Mesenchymal stem cell (in vitro differentiated cells and primary cell): ENCODE measurements around the gene MTHFD2L.
A peak's percentile ranks its signal among the peaks of the same experiment; 100 is the strongest.

Experiments used
- DNase-seq: peaks from one replicate; pipeline ENCODE4 v3.0.0-alpha.2; 2013
- H2AFZ ChIP-seq: one replicate; pipeline ENCODE4 v1.6.1; 2013; ENCODE audit warnings: low read depth, mild to moderate bottlenecking, control low read depth, inconsistent platforms, low read length, moderate library complexity
- H2AK5ac ChIP-seq: 2 replicates; pipeline ENCODE4 v1.6.1; 2013; ENCODE audit warnings: low read length, moderate library complexity, mild to moderate bottlenecking, inconsistent platforms; ENCODE audit not compliant: severe bottlenecking
- H2BK120ac ChIP-seq: one replicate; pipeline ENCODE4 v1.6.1; 2013; ENCODE audit warnings: low read depth, mild to moderate bottlenecking, inconsistent platforms, low read length, moderate library complexity
- H2BK12ac ChIP-seq, 2 experiments: one replicate each; pipeline ENCODE4 v1.6.1; 2013; ENCODE audit warnings: inconsistent platforms in 2 of 2, low read length in 2 of 2, mild to moderate bottlenecking in 2 of 2, moderate library complexity in 2 of 2, control low read depth in 1 of 2
- H2BK15ac ChIP-seq: one replicate; pipeline ENCODE4 v1.6.1; 2013; ENCODE audit warnings: mild to moderate bottlenecking, low read depth, inconsistent platforms; ENCODE audit not compliant: poor library complexity, severe bottlenecking
- H2BK5ac ChIP-seq: 2 replicates; pipeline ENCODE4 v1.6.1; 2013; ENCODE audit warnings: low read depth, mild to moderate bottlenecking, low read length, control low read depth, inconsistent platforms; ENCODE audit not compliant: poor library complexity, severe bottlenecking
- H3K14ac ChIP-seq, 2 experiments: one replicate each; pipeline ENCODE4 v1.6.1; 2013; ENCODE audit warnings: inconsistent platforms in 2 of 2, low read length in 2 of 2, control low read depth in 1 of 2, mild to moderate bottlenecking in 1 of 2, moderate library complexity in 1 of 2
- H3K18ac ChIP-seq, 2 experiments: one replicate each; pipeline ENCODE4 v1.6.1; 2013; ENCODE audit warnings: inconsistent platforms in 2 of 2, low read length in 2 of 2, control low read depth in 1 of 2, low read depth in 1 of 2, mild to moderate bottlenecking in 1 of 2
- H3K23ac ChIP-seq, 2 experiments: one replicate each; pipeline ENCODE4 v1.6.1; 2013; ENCODE audit warnings: inconsistent platforms in 2 of 2, low read length in 2 of 2, mild to moderate bottlenecking in 2 of 2, moderate library complexity in 2 of 2, control low read depth in 1 of 2
- H3K27ac ChIP-seq: 2 replicates; pipeline ENCODE4 v1.5.1; 2013; ENCODE audit warnings: mild to moderate bottlenecking, moderate library complexity, low read length, control low read depth, inconsistent platforms; ENCODE audit not compliant: poor library complexity, severe bottlenecking
- H3K27me3 ChIP-seq, 2 experiments: 2 replicates each; pipeline versions ENCODE4 v1.6.1 to v1.7.0; 2013; ENCODE audit warnings: low read length in 2 of 2, mild to moderate bottlenecking in 2 of 2, moderate library complexity in 2 of 2, control low read depth in 1 of 2, inconsistent platforms in 1 of 2; ENCODE audit not compliant: control insufficient read depth in 1 of 2, insufficient read depth in 1 of 2
- H3K36me3 ChIP-seq, 2 experiments: 2 replicates each; pipeline versions ENCODE4 v1.6.1 to v1.7.0; 2013; ENCODE audit warnings: low read length in 2 of 2, control low read depth in 1 of 2, inconsistent platforms in 1 of 2, low read depth in 1 of 2, mild to moderate bottlenecking in 1 of 2; ENCODE audit not compliant: insufficient read depth in 2 of 2, control insufficient read depth in 1 of 2
- H3K4ac ChIP-seq, 2 experiments: one replicate each; pipeline ENCODE4 v1.6.1; 2013; ENCODE audit warnings: inconsistent platforms in 2 of 2, low read length in 2 of 2, mild to moderate bottlenecking in 2 of 2, moderate library complexity in 2 of 2, control low read depth in 1 of 2, low read depth in 1 of 2
- H3K4me1 ChIP-seq: 2 replicates; pipeline ENCODE4 v1.6.1; 2013; ENCODE audit warnings: low read depth, low read length, control low read depth; ENCODE audit not compliant: control insufficient read depth, insufficient read depth
- H3K4me2 ChIP-seq: 2 replicates; pipeline ENCODE4 v1.6.1; 2013; ENCODE audit warnings: low read length, mild to moderate bottlenecking, inconsistent platforms; ENCODE audit not compliant: poor library complexity, severe bottlenecking
- H3K4me3 ChIP-seq, 2 experiments: 2 replicates each; pipeline versions ENCODE4 v1.5.1 to v1.7.0; 2013; ENCODE audit warnings: low read length in 2 of 2, mild to moderate bottlenecking in 2 of 2, control low read depth in 1 of 2, low read depth in 1 of 2; ENCODE audit not compliant: insufficient read depth in 1 of 2
- H3K79me1 ChIP-seq: replicated peaks from 2 replicates; pipeline ENCODE4 v1.6.1; 2013; ENCODE audit warnings: mild to moderate bottlenecking, control low read depth, low read length, inconsistent platforms; ENCODE audit not compliant: poor library complexity, severe bottlenecking
- H3K9ac ChIP-seq: 2 replicates; pipeline ENCODE4 v1.7.0; 2013; ENCODE audit warnings: mild to moderate bottlenecking, low read length, moderate library complexity
- H3K9me3 ChIP-seq: 2 replicates; pipeline ENCODE4 v1.7.0; 2013; ENCODE audit warnings: mild to moderate bottlenecking, low read length; ENCODE audit not compliant: control insufficient read depth
- H4K8ac ChIP-seq: one replicate; pipeline ENCODE4 v1.6.1; 2013; ENCODE audit warnings: inconsistent platforms, mild to moderate bottlenecking, low read length, moderate library complexity
- H4K91ac ChIP-seq: one replicate; pipeline ENCODE4 v1.6.1; 2013; ENCODE audit warnings: mild to moderate bottlenecking, low read length, inconsistent platforms
- WGBS: methylation state at CpG from one replicate; pipeline ENCODE4 v1.1.7; 2013; ENCODE audit warnings: mixed read lengths; 5-methylcytosine and 5-hydroxymethylcytosine counted together

MTHFD2L gene

DNA sequence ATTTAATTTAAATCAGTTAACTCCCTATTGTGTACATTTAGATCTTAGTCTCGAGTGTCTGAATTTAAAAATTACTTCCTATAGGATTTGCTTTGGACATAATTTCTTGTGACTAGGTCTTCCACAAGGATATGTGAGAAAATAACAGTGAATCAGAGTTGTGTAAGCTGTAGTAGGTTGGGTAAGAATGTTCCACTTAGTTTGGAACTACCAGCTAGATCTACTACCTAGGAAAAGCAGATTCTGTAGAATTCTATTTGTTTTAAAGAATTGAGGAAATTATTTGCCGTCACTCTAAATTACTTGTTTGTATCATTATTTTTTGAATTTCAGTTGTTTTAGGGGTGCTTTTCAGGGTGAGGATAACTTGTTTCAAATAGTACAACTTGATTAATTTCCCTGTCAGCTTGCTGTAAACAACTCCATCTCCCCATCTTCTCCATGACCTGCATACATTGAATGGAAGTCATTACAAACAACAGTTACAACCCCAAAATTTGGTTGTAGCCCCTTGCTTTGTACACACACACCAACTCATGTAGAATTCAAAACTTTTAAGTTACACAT, 1.3 kb downstream of the MTHFD2L start:
- Histone ChIP-seq H3K4me2 (no peak overlapping the region), H2AFZ (no peak overlapping the region), H2BK120ac (no peak overlapping the region), H3K18ac (no peak overlapping the region), H4K91ac (no peak overlapping the region), H3K23ac (no peak overlapping the region), H3K14ac (no peak overlapping the region), H3K27ac (no peak overlapping the region), H2BK12ac (no peak overlapping the region), H4K8ac (no peak overlapping the region), H3K4ac (no peak overlapping the region), H3K36me3 (peaks cover 2 to 25% of the 10 kb centered on the region in 2 experiments), H2AK5ac (no peak overlapping the region), H2BK5ac (no peak overlapping the region), H3K27me3 (no peaks in the 10 kb centered on the region), H2BK15ac (no peak overlapping the region), H3K9ac (peak overlapping the region; percentile 97), H3K79me1 (peaks cover 7% of the 10 kb centered on the region), H3K4me1 (peaks cover 1% of the 10 kb centered on the region), H3K9me3 (no peaks in the 10 kb centered on the region), H3K4me3 (peak overlapping the region in 1 of 2 experiments; percentile 89)
- 38% methylated on average over 1 of the region's 2 CpGs for WGBS
- peak; percentile 72 for DNase-seq

- no peak for DNase-seq
- Histone ChIP-seq H4K8ac (no peak overlapping the region), H3K4me3 (no peak overlapping the region), H4K91ac (no peak overlapping the region), H2AK5ac (no peak overlapping the region), H3K23ac (no peak overlapping the region), H3K27me3 (no peaks in the 10 kb centered on the region), H2BK15ac (no peak overlapping the region), H3K9ac (no peak overlapping the region), H3K36me3 (peaks cover 6 to 29% of the 10 kb centered on the region in 2 experiments), H2BK5ac (no peak overlapping the region), H3K4me2 (no peak overlapping the region), H3K79me1 (peaks cover 16% of the 10 kb centered on the region), H3K9me3 (no peaks in the 10 kb centered on the region), H3K14ac (no peak overlapping the region), H3K4ac (no peak overlapping the region), H3K4me1 (peaks cover 1% of the 10 kb centered on the region), H2BK120ac (no peak overlapping the region), H2BK12ac (no peak overlapping the region), H3K18ac (no peak overlapping the region), H3K27ac (no peak overlapping the region), H2AFZ (no peak overlapping the region)
- 97% methylated on average over 2 of the region's 3 CpGs for WGBS
Observed at GRCh38 chr4:74161666-74162450, 3.9 kb downstream of the MTHFD2L start.

- DNase-seq, result no peak
- H2AFZ ChIP-seq, result no peak overlapping the region
- H3K4me1 ChIP-seq, result no peaks in the 10 kb centered on the region
- H3K27ac ChIP-seq, result no peak overlapping the region
- no peak overlapping the region for H4K91ac ChIP-seq
- H3K36me3 ChIP-seq, result peaks cover 6 to 22% of the 10 kb centered on the region in 2 experiments
- H2BK5ac ChIP-seq, result no peak overlapping the region
- 100% methylated on average over 1 of the region's 1 CpG for WGBS
- H3K79me1 ChIP-seq, result peaks cover 17% of the 10 kb centered on the region
- no peak overlapping the region for H3K14ac ChIP-seq
- H3K27me3 ChIP-seq, result no peaks in the 10 kb centered on the region
- no peak overlapping the region for H3K18ac ChIP-seq
- H4K8ac ChIP-seq, result no peak overlapping the region
- H2BK15ac ChIP-seq, result no peak overlapping the region
- H3K23ac ChIP-seq, result no peak overlapping the region
- no peak overlapping the region for H2BK120ac ChIP-seq
- no peak overlapping the region for H3K4me3 ChIP-seq
- H3K4me2 ChIP-seq, result no peak overlapping the region
- no peak overlapping the region for H2AK5ac ChIP-seq
- no peak overlapping the region for H2BK12ac ChIP-seq
- H3K9ac ChIP-seq, result no peak overlapping the region
- no peak overlapping the region for H3K4ac ChIP-seq
- H3K9me3 ChIP-seq, result no peaks in the 10 kb centered on the region
Observed at GRCh38 chr4:74166135-74166534, 8.2 kb downstream of the MTHFD2L start.

DNA sequence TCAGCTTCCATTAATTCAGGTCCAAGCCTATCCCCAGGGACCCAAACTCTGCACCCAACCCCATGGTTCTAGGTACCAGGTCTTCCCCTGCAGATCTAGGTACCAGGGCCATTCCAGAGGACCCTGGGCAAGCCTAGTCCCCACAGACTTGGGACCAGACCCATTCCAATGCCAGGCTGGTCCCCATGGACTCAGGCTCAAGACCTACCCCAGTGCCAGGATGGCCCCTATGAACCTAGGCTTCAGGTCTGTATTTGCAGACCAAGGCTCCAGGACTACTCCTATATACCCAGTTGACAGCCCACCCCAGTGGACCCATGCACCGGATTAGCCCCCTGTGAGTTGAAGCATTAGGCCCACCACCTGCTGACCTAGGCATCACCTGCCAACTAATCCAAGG, 8.9 kb downstream of the MTHFD2L start:
- Histone ChIP-seq H3K27me3 (no peaks in the 10 kb centered on the region), H4K8ac (no peak overlapping the region), H3K14ac (no peak overlapping the region), H2BK12ac (no peak overlapping the region), H3K79me1 (peaks cover 17% of the 10 kb centered on the region), H3K36me3 (peaks cover 6 to 15% of the 10 kb centered on the region in 2 experiments), H3K9me3 (no peaks in the 10 kb centered on the region), H3K4me3 (no peak overlapping the region), H3K4me1 (no peaks in the 10 kb centered on the region), H2BK5ac (no peak overlapping the region), H3K9ac (no peak overlapping the region), H3K18ac (no peak overlapping the region), H2AFZ (no peak overlapping the region), H3K23ac (no peak overlapping the region), H3K27ac (no peak overlapping the region), H2BK15ac (no peak overlapping the region), H2AK5ac (no peak overlapping the region), H3K4ac (no peak overlapping the region), H3K4me2 (no peak overlapping the region), H4K91ac (peak overlapping the region; percentile 44), H2BK120ac (no peak overlapping the region)
- DNase-seq, result no peak
- 100% methylated on average over 1 of the region's 1 CpG for whole genome bisulfite sequencing
